OCI-M1 (cell line): Measurements from ENCODE around the gene PPA2.
A peak's percentile ranks its signal among the peaks of the same experiment; 100 is the strongest.

Experiments used
- DNase-seq: peaks from one replicate; lab custom pipeline; 2025; lab: John Stamatoyannopoulos, UW

The PPA2 gene

DNA sequence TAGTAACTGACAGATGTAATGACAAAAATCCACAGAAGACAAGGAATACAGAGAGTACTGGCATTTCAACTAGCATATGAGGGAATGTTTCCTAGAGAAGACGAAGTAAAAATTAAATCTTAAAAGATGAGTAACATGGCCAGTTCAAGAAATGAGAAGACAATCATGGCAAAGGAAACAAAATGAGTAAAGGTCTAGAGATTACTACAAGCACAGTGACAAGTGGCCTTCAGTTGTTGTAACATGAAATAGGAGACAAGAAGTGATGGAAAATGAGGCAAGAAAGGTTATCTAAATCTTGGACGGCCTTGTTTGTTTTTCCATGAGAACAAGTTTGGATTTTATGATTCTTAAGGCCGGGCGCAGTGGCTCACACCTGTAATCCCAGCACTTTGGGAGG lies 81.0 kb downstream of the PPA2 start:
- no peak for DNase-seq

GRCh38 chr4:105389167-105389566 lies 84.7 kb downstream of the PPA2 start:
- no peak for DNase-seq

GRCh38 chr4:105387466-105387865 lies 86.4 kb downstream of the PPA2 start:
- DNase-seq, result no peak

DNA sequence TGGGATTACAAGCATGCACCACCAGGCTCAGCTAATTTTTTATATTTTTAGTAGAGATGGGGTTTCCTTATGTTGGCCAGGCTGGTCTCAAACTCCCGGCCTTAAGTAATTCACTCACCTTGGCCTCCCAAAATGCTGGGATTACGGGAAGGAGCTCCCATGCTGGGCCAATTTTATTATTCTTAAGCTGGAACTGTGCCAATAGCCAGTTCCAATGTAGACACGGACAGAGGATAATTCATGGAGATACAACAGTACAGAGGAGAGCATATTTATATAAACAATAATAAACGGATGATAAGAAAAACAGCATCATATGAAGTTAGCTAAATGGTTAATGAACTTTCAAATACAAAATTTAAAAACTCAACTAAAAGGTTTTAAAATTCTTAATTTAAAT lies 87.8 kb downstream of the PPA2 start:
- no peak for DNase-seq

DNA sequence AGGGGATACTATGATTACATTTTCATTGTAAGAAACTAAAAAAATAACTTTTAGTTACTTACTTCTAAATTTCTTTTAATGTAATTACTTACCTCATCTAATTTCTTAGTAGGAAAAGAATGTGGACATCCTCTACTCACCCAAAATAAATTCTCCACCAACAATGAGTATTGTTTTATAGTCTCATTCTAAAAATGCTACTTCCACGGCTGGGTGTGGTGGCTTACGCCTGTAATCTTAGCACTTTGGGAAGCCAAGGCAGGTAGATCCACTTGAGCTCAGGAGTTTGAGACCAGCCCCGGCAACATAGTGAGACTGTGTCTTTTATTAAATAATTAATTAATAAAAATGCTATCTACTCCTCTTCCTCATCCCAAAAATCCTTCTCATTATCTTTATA lies 99.8 kb downstream of the PPA2 start:
- DNase-seq, result no peak

- no peak for DNase-seq
Measured at GRCh38 chr4:105373324-105373723, 100.5 kb downstream of the PPA2 start.

DNA sequence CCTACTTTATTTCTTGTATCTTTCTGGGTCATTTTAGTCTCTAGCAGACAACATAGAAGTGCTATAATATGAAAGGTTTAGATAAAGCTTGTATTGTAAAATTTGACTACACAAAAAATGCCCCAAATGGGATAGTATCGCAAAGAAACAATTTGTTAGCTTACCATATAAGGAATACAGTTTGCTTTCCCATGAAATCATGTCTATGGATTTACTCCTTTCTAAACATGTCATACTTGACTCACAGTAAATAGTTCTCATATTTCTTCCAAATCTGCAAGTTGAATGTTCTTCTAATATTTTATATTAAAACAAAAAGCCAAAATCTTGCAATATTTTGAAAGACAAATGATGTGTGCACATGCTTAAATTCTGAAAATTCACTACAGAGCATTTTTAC lies 103.9 kb downstream of the PPA2 start:
- no peak for DNase-seq

DNA sequence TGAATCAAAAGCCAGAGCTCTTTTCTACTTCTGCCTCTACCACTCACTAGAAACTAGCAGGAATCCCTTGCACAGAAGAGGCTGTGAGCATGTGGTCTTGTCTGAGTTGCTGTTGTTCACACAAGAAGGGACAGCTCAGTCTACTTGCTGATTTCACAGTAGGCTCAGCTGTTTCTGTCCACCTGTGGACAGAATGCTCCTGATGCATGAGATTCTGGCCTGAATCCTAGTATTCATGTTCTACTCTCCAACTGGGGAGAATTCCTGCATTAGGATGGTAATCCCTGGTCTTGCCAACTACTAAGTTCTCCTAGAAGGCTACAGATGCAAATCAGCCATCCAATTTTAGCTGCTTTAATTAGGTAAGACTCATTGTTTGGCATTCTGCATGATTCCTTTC lies 112.8 kb downstream of the PPA2 start:
- no peak for DNase-seq

GRCh38 chr4:105357258-105357980 lies 116.4 kb downstream of the PPA2 start:
- DNase-seq, result no peak

GRCh38 chr4:105356194-105356593 lies 117.7 kb downstream of the PPA2 start:
- DNase-seq, result no peak

- DNase-seq, result peak; percentile 65
Measured at GRCh38 chr4:105352826-105353225, 121.0 kb downstream of the PPA2 start.

DNA sequence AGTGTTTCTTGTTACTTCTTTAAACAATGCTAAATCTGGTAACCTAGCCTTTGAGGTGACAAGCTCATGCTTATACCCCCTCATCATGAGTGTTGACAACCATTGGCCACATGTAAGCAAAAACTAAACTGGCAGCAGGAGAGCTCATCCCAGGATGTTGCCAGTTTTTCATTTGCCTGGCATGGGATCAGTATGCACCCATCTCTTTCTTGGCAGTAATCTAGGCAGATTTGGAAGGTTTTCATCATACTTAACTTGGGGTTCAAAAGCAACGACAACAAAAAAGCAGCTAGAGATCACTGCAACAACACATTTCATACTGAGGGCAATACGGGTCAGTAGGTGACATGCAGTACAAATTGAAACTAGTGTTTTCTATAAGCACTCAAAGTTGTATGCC lies 122.0 kb downstream of the PPA2 start:
- no peak for DNase-seq

DNA sequence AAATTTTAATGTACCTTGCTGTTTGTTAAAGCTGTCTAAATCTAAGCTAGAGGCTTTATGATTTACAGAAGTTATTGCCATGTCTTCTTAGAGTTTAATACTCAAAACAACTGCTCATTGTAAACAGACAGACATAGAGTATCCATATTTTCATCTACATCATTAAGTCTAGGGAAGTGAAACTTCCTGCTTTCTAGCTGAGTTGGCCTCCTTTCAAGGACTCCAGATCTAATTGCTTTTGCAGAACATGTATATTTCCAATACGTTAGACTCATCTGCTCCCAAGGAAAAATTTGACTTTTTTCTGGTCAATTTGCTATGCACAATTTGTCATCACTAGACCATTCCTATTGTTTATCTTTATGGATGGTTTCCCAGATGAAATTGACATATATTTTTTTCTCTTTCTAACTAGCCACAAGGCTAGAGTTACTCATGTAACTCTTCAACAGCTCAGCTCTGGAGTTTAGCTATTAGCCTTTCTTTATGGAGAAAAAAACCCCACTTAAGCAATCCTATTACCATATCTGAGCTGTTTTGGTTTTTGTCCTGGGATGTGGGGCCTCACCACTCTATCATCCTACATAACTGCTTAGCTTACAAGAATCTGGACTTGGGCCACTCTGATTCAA lies 122.9 kb downstream of the PPA2 start:
- DNase-seq, result no peak

DNA sequence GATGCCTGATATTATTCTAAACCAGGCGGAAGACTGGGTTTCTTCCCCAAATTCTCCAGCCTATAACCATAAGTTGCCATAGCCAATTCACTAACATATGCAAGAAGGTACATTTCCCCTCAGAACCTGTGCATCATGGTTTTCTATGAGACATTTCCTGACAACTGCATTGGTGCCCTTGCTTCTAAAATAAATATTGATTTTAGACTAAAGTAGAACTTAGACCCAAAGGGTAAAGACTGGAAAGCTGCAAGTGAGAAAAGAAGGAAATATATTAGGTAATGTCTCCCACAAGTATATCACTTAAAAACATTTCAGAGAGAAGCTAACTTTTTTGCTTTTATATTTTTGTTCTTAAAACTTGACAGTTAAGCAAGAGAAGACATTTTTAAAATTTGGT lies 125.1 kb downstream of the PPA2 start:
- DNase-seq, result no peak

DNA sequence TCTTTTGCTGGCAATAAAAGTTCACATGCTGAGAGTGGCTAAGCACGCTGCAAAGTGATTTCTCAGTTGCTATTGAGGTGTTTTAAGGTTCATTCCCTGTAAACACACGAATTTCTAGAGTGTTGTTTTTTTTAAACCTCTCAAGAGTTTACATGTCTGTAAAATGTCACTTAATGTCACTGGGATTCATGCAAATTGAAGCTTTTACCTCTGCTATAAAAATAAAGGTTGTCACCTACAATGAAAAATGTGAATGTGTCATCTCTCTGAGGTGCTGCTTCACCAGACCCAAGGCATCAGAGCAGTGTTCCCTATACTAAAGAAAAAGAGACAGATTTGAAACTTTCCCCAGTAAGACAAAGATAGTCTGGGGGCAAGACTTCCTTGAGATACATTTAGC lies 127.0 kb downstream of the PPA2 start:
- DNase-seq, result no peak

DNA sequence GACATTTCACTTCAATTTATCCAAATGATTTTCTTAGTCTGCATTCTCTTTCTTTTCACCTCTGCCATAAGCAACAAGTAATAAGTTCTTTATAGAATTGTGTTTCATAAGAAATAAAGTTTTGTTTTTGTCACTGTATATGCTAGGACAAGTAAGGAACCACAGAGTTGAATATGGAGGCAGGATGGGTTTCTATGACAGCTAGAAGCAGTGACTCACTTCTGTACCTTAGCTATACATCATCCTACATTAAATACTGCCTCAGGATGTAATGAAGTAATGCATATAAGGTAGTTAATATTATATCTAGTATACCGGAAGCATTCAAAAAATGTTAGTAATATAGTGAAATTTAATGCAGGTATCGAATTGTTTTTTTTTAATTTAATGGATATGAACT lies 128.0 kb downstream of the PPA2 start:
- DNase-seq, result no peak

- no peak for DNase-seq
Measured at GRCh38 chr4:105345358-105345757, 128.5 kb downstream of the PPA2 start.

DNA sequence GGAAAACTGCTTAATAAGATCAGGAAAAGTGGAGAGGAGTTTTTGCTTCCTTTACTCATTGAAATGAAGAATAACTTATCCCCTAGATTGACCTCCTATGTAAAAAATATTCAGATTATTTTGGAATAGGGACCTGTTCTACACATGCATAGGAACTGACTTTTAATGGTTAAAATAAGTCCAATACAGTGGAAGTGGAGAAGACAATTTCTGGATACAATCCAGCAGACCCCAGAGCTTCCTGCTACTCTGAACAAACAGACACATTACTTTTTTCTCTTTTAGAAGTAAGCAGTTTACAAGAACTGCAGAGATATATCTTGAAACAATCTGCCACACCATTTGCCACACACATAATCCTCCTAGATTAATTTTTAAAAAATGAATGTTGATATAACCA lies 129.7 kb downstream of the PPA2 start:
- DNase-seq, result no peak

GRCh38 chr4:105343146-105343931 lies 130.5 kb downstream of the PPA2 start:
- no peak for DNase-seq

DNA sequence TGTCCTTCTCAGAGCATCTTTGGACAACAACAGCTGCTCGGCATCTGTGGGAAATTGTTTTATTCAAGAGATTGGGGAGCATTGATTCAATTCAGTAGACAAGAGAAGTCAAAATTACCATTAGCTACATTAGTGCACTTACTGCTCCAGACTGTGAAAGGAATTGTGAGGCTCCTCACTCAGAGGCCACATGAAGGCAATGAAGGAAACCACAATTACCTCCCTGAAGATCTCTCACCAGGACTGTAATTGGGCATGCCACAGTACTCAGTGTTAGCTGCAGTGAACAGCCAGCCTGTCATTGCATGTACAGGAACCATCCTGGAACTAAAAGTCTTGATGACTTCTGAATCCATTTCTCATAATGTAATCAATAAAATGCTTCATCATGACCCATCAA lies 144.8 kb downstream of the PPA2 start:
- DNase-seq, result no peak

GRCh38 chr4:105327956-105328355 lies 145.9 kb downstream of the PPA2 start:
- DNase-seq, result no peak

- no peak for DNase-seq
Measured at GRCh38 chr4:105327222-105327621, 146.6 kb downstream of the PPA2 start.
